HG03558 (cell line): ENCODE results near the gene FOXC1.

ENCODE experiments used
- ATAC-seq: cut with Tn5 transposase; IDR thresholded peaks from one replicate; pipeline ENCODE4 v1.9.1; 2021; ENCODE audit warnings: moderate number of reproducible peaks; ENCODE audit not compliant: unreplicated experiment; ENCODE audit errors: extremely low read depth

The FOXC1 gene

GRCh38 chr6:1609041-1609647, 571 bp upstream of the FOXC1 start:
- ATAC-seq, result no peak

GRCh38 chr6:1610497-1611321, 994 bp downstream of the FOXC1 start:
- no peak for ATAC-seq

- no peak for ATAC-seq
Observed at GRCh38 chr6:1611322-1611571, 1.5 kb downstream of the FOXC1 start.

GRCh38 chr6:1611572-1612298, 2.0 kb downstream of the FOXC1 start:
- no peak for ATAC-seq

DNA sequence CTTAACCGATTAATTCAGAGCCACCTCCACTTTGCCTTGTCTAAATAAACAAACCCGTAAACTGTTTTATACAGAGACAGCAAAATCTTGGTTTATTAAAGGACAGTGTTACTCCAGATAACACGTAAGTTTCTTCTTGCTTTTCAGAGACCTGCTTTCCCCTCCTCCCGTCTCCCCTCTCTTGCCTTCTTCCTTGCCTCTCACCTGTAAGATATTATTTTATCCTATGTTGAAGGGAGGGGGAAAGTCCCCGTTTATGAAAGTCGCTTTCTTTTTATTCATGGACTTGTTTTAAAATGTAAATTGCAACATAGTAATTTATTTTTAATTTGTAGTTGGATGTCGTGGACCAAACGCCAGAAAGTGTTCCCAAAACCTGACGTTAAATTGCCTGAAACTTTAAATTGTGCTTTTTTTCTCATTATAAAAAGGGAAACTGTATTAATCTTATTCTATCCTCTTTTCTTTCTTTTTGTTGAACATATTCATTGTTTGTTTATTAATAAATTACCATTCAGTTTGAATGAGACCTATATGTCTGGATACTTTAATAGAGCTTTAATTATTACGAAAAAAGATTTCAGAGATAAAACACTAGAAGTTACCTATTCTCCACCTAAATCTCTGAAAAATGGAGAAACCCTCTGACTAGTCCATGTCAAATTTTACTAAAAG, 2.7 kb downstream of the FOXC1 start:
- no peak for ATAC-seq

GRCh38 chr6:1612974-1613306, 3.2 kb downstream of the FOXC1 start:
- ATAC-seq, result no peak

- no peak for ATAC-seq
Observed at GRCh38 chr6:1613346-1613687, 3.6 kb downstream of the FOXC1 start.

- ATAC-seq, result no peak
Observed at GRCh38 chr6:1613688-1614447, 4.2 kb downstream of the FOXC1 start.

DNA sequence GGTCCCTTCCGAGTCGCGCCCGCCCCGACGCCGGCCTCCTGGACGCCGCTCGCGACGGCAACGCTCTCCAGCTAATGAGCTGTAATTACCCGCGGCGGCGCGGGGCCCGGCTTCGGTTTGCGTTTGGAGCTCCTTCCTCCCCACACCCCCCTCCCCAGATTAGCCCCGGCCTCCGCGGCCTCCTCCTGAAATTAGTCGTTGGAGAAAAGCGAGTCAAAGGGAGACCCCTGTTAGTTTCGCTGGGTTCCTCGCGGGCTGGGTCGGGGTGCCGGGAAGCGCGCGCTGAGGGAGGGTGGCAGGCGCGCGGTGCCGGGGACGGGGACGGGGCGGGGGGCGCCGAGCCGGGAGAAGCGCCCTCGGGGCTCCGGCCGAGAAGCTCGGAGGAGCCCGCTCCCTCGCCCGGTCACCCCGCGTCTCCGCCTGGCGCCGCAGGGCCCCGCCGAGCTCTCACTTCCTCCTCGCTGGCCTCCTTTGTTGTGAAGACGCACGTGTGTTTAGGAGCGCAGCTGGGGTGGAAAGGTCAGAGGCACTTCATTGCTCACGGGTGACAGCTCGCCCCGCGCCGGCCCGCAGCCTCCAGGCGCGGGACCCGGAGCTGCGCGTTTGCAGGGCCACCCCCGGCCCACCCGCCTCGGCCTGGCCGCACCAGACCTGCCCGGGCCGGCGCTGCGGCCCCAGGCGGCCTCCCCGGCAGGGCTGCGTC, 4.9 kb downstream of the FOXC1 start:
- ATAC-seq, result no peak

- ATAC-seq, result no peak
Observed at GRCh38 chr6:1615151-1615852, 5.6 kb downstream of the FOXC1 start.

- no peak for ATAC-seq
Observed at GRCh38 chr6:1615853-1616420, 6.2 kb downstream of the FOXC1 start.

- no peak for ATAC-seq
Observed at GRCh38 chr6:1616701-1617463, 7.2 kb downstream of the FOXC1 start.

- ATAC-seq, result no peak
Observed at GRCh38 chr6:1617466-1618310, 8.0 kb downstream of the FOXC1 start.

DNA sequence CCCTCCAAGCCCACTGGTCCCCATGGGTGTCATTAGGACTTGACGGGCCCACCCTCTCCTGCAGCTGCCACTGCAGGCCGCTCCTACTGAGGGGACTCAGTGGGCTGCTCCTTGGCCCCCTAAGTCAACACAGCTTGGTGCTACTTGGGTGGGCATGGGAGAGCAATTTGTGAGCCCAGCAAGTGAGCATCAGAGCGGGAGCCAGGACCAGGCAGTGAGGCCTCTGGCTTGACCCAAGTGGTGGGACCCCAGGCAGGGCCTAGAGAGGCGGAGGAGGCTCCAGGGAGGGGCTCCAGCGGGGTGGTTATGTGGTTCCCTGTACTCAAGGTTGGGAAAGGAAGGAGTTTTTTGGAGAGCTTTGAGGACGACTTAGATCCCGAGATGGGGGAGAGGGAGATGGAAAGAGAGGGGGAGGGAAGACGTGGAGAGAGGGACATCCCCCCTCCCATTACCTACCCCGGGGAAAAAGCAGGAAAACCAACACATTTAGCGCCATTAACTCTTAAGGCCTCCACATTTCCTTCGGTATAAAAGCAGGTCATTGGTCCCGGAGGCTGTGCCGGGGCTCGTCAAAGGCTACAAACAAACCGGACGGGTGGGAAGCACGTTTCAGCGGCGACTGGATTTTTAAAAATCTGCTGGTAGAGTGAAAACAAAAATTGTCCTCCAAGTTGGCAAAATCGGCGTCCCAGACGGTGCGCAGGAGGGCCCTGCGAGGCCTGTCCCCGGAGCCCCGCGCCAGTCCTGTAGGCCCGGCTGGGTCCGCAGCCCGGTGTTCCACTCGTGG, 8.8 kb downstream of the FOXC1 start:
- no peak for ATAC-seq

DNA sequence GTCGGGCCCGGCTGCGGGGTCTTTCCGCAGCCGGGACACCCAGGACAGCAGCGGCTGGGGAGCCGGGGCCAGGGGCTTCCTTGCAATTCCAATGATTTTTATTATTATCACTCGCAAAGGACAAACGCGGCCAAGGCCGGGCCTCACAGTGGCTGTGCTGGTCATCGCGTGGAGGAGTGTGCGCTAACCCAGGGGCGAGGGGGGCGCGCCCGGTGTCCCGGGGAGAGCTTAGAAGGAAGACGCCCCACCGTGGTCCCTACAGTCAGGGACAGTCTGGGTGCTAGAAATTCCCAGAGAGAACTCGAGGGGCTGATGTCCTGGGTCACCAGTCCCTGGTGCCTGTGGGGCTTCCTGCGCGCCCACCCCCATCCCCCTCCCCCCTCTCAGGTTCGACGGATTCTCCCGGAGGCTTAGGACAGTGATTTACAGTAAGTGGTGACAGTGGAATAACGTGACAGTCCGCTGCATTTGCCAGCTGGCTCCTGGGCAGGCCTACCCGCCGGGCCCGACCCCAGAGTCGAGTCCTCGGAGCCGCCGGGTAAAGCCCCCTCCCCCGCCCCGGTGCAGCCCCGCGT, 9.5 kb downstream of the FOXC1 start:
- ATAC-seq, result no peak
